ENCODE results near the gene SLC6A16. TPM values are rescaled to one million over a fixed set of nuclear protein-coding genes. Genes with fewer than 3 reads are reported as not detected.
"Not testable (repeated sequence)": the region's sequence is repeated elsewhere in the genome, so short reads cannot be mapped to it uniquely, and the experiment has no call there.

SLC6A16 gene
- total RNA-seq, 1 experiment from 2014 or later: 3.7 TPM

- POLR2A ChIA-PET (ENCODE audit: low non-redundant PET): no interaction called here
- intact Hi-C loops (cut with micrococcal nuclease; ENCODE audit: unreplicated experiment): no loop called here
Observed at GRCh38 chr19:49301165-49301865, 23.7 kb downstream of the SLC6A16 start.

GRCh38 chr19:49298653-49299052 is 26.3 kb downstream of the SLC6A16 start:
- intact Hi-C loops (cut with micrococcal nuclease; ENCODE audit: unreplicated experiment); H3K9me3 ChIP-seq (ENCODE audit: low read depth, low read length, poor library complexity, severe bottlenecking); POLR2A ChIA-PET (ENCODE audit: low non-redundant PET); H3K4me3 ChIP-seq (ENCODE audit: low read depth, low read length, poor library complexity, severe bottlenecking); H3K36me3 ChIP-seq (ENCODE audit: insufficient read depth, low read length, poor library complexity, severe bottlenecking); H3K27ac ChIP-seq (ENCODE audit: low read depth, low read length, poor library complexity, severe bottlenecking); DNase-seq (ENCODE audit: low spot score); BruUV-seq (replicated peaks); H3K4me1 ChIP-seq (ENCODE audit: insufficient read depth, low read length, poor library complexity, severe bottlenecking); H3K27me3 ChIP-seq (replicated peaks; ENCODE audit: insufficient read depth, low read depth, low read length, poor library complexity): not testable (repeated sequence)
- CTCF ChIA-PET: interaction anchor here (0.6 kb wide), 1 partner anchor 15 kb away, joined by 4 read pairs; no protein-coding TSS in a partner anchor

More at GRCh38 chr19:49301165-49301865, 23.7 kb downstream of the SLC6A16 start:
- CTCF ChIA-PET: interaction anchor here (1.2 to 1.3 kb wide), 2 partner anchors 35 to 174 kb away, joined by 5 to 25 read pairs; no protein-coding TSS in a partner anchor
- Histone ChIP-seq H3K9me3 (ENCODE audit: low read depth, low read length, poor library complexity, severe bottlenecking) (no peaks in the 10 kb centered on the region), H3K36me3 (ENCODE audit: insufficient read depth, low read length, poor library complexity, severe bottlenecking) (no peaks in the 10 kb centered on the region), H3K4me1 (ENCODE audit: insufficient read depth, low read length, poor library complexity, severe bottlenecking) (no peaks in the 10 kb centered on the region), H3K27me3 (replicated peaks; ENCODE audit: insufficient read depth, low read depth, low read length, poor library complexity) (no peaks in the 10 kb centered on the region), H3K4me3 (ENCODE audit: low read depth, low read length, poor library complexity, severe bottlenecking) (peak overlapping the region; percentile 29), H3K27ac (ENCODE audit: low read depth, low read length, poor library complexity, severe bottlenecking) (no peak overlapping the region)
- no TSS peak for BruUV-seq (replicated peaks)
- TF ChIP-seq EZH2 (IDR thresholded peaks at IDR 0.05; ENCODE audit: borderline replicate concordance, low read depth, low read length, poor library complexity, severe bottlenecking): no peak
- peak; percentile 98 for TF ChIP-seq CTCF (conservative IDR thresholded peaks at IDR 0.05; ENCODE audit: low read depth, low read length)
- DNase-seq (ENCODE audit: low spot score): peak; percentile 83

GRCh38 chr19:49297403-49297802 is 27.6 kb downstream of the SLC6A16 start:
- intact Hi-C loops (cut with micrococcal nuclease; ENCODE audit: unreplicated experiment): no loop called here
- POLR2A ChIA-PET (ENCODE audit: low non-redundant PET): no interaction called here
- BruUV-seq (replicated peaks): no TSS peak
- Histone ChIP-seq H3K4me1 (ENCODE audit: insufficient read depth, low read length, poor library complexity, severe bottlenecking) (no peaks in the 10 kb centered on the region), H3K27ac (ENCODE audit: low read depth, low read length, poor library complexity, severe bottlenecking) (no peak overlapping the region), H3K27me3 (replicated peaks; ENCODE audit: insufficient read depth, low read depth, low read length, poor library complexity) (no peaks in the 10 kb centered on the region), H3K36me3 (ENCODE audit: insufficient read depth, low read length, poor library complexity, severe bottlenecking) (no peaks in the 10 kb centered on the region), H3K4me3 (ENCODE audit: low read depth, low read length, poor library complexity, severe bottlenecking) (no peak overlapping the region), H3K9me3 (ENCODE audit: low read depth, low read length, poor library complexity, severe bottlenecking) (no peaks in the 10 kb centered on the region)
- no peak for DNase-seq (ENCODE audit: low spot score)
- CTCF ChIA-PET: no interaction called here
- TF ChIP-seq CTCF (conservative IDR thresholded peaks at IDR 0.05; ENCODE audit: low read depth, low read length) (no peak), EZH2 (IDR thresholded peaks at IDR 0.05; ENCODE audit: borderline replicate concordance, low read depth, low read length, poor library complexity, severe bottlenecking) (no peak)
